ENCODE data around the gene CEP76. TPM values are rescaled to one million over a fixed set of nuclear protein-coding genes. Genes with fewer than 3 reads are reported as not detected.
A peak's percentile ranks its signal among the peaks of the same experiment; 100 is the strongest.

The CEP76 gene, protein sequence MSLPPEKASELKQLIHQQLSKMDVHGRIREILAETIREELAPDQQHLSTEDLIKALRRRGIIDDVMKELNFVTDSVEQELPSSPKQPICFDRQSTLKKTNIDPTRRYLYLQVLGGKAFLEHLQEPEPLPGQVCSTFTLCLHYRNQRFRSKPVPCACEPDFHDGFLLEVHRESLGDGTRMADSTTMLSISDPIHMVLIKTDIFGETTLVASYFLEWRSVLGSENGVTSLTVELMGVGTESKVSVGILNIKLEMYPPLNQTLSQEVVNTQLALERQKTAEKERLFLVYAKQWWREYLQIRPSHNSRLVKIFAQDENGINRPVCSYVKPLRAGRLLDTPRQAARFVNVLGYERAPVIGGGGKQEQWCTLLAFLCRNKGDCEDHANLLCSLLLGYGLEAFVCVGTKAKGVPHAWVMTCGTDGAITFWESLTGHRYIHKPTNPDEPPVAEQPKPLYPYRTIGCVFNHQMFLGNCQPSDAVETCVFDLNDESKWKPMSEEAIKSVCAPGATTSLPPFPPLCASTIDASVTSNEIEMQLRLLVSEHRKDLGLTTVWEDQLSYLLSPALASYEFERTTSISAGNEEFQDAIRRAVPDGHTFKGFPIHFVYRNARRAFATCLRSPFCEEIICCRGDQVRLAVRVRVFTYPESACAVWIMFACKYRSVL
- total RNA-seq (10 to 100 TPM in 3 of 5 experiments, 1 to 10 TPM in 2; 6.9 to 13.2 (median 11.1) TPM), polyA plus RNA-seq (1 to 10 TPM; 8.3 to 9.4 TPM), total RNA-seq (11.2 reads per million, percentile 38 among the genes with 10 or more reads in this experiment)

DNA sequence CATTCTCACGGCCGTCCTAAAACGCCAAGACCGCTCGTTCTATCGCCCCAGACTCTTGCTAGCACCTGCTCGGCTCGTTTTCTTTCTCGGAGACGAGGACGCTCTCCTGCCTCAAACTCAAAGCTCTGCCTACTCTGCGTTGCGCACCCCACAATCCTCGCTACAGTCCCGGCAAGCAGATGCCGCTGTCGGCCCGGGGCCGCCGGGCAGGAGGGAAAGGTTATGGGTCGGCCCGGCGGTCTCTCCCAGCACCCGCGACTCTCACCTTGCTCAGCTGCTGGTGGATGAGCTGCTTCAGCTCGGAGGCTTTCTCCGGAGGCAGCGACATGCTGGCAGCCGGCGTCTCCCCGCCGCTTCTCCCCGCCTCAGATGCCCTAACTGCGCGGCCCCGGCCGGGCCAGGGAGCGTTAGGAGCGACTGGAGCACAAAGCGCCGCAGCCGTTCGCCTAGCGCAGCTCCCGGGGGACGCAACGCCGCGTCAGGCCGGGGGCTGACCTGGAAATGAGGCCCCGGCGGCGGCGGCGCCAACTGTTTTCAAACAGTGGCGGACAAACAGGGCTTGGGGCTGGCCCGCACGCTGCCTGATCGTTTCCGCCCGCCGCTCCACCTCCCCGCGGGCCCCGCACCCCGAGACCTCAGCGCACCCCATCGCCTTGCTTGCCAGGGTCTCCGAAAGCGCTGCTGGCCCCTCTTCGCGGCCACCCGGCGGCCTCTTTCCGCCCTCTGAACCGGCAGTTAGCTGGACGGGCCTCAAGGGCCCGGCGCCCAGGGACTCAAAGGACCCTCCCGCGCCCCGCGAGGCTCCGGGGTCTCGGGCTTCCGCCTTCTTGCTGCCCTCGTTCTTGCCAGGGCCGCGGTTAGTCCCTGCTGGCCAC is at the start of gene CEP76, which contains the start of gene PSMG2:
CEP76 (minus strand) TSS at position 503 of the 875 bp plus-strand sequence; CDS start at position 328, 175 bp downstream.
PSMG2 (plus strand) TSS at position 822 of the 875 bp plus-strand sequence. CDS start 66 bp downstream, outside the sequence.
- Mint-ChIP-seq H3K36me3 (peaks cover 0 to 15% (median 10%) of the 10 kb centered on the region in 5 donors), H3K9me3 (no peaks in the 10 kb centered on the region), H3K4me3 (peak within 1 kb of the TSS; percentile 92 to 99 (median 98)), H3K4me1 (peaks cover 36 to 63% (median 50%) of the 10 kb centered on the region in 7 donors), H3K27me3 (no peaks in the 10 kb centered on the region), H3K27ac (peak within 1 kb of the TSS; percentile 91 to 100 (median 96))
- ChIA-PET POLR2A (interaction anchor here (0.8 to 2.8 kb wide), 9 partner anchors 9 to 852 kb away, joined by 3 to 15 read pairs (median 5); partner anchors contain the start of genes AFG3L2, PTPN2 and SEH1L), CTCF (interaction anchor here (0.5 to 1.5 kb wide), 4 partner anchors 18 to 374 kb away, joined by 3 to 4 read pairs (median 4); no protein-coding TSS in a partner anchor)
- H3K9me3 ChIP-seq (ENCODE audit: control insufficient read depth in 2 of 3, low read length in 3 of 3), result no peaks in the 10 kb centered on the region
- H3K36me3 ChIP-seq (ENCODE audit: control insufficient read depth in 2 of 3, insufficient read depth in 3 of 3, low read length in 3 of 3), result peaks cover 4 to 28% (median 5%) of the 10 kb centered on the region in 3 experiments
- no peaks in the 10 kb centered on the region for H3K27me3 ChIP-seq (ENCODE audit: control insufficient read depth in 2 of 2, insufficient read depth in 2 of 2, low read length in 2 of 2)
- DNase-seq (peak; percentile 77 to 88 (median 84)), ATAC-seq (peak; percentile 89)
- H3K4me1 ChIP-seq (ENCODE audit: control insufficient read depth in 2 of 2, insufficient read depth in 2 of 2, low read length in 2 of 2), result peaks cover 17 to 20% of the 10 kb centered on the region in 2 donors
- peak within 1 kb of the TSS; percentile 96 for H3K27ac ChIP-seq (ENCODE audit: low read depth, low read length)
- peak within 1 kb of the TSS; percentile 97 for H3K4me3 ChIP-seq (ENCODE audit: low read length)
- intact Hi-C loops (cut with micrococcal nuclease), result loop anchor here (1.0 to 10.0 kb wide), 17 partner anchors 8 to 1022 kb away; partner anchors contain the start of genes AFG3L2 (in 2 of the 2), CEP192 (in 2 of the 2), IMPA2 (in 2 of the 2) and CHMP1B (in 1 of the 2)

DNA sequence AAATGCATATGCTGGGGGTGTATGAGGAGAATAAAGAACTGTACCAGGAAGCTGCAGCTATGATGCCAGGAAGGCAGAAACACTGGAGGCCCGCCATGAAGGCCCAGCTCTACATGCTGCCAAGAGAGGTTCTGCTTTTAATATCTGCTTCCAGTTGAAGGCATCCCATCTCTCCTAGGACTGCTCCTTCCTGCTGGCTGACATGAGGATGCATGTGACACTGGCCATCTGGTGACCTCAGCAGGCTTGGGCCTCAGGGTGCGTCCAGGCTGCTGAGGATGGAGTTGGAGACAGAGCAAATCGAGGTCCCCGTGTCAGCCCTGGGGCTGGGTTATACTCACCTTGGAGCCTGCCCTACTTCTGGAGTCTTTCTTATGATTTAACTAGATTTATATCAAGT is 49.4 kb upstream of the CEP76 start:
- peaks cover 0 to 4% (median 3%) of the 10 kb centered on the region in 5 donors for H3K36me3 Mint-ChIP-seq
- no peaks in the 10 kb centered on the region for H3K27me3 ChIP-seq (ENCODE audit: control insufficient read depth in 2 of 2, insufficient read depth in 2 of 2, low read length in 2 of 2)
- no peak for DNase-seq
- peaks cover 0 to 2% (median 0%) of the 10 kb centered on the region in 11 donors for H3K9me3 Mint-ChIP-seq
- H3K27ac ChIP-seq (ENCODE audit: low read depth, low read length), result no peak overlapping the region
- H3K27me3 Mint-ChIP-seq, result no peaks in the 10 kb centered on the region
- H3K4me3 ChIP-seq (ENCODE audit: low read length), result no peak overlapping the region
- H3K4me1 Mint-ChIP-seq, result peaks cover 5 to 34% (median 23%) of the 10 kb centered on the region in 7 donors
- H3K4me1 ChIP-seq (ENCODE audit: control insufficient read depth in 2 of 2, insufficient read depth in 2 of 2, low read length in 2 of 2), result peaks cover 0 to 9% of the 10 kb centered on the region in 2 donors
- H3K9me3 ChIP-seq (ENCODE audit: control insufficient read depth in 2 of 3, low read length in 3 of 3), result no peaks in the 10 kb centered on the region
- H3K27ac Mint-ChIP-seq, result no peak overlapping the region
- ATAC-seq, result no peak
- ChIA-PET POLR2A (no interaction called here), CTCF (interaction anchor here (0.7 kb wide), 1 partner anchor 8 kb away, joined by 3 read pairs; no protein-coding TSS in a partner anchor)
- intact Hi-C loops (cut with micrococcal nuclease), result no loop called here
- no peak overlapping the region for H3K4me3 Mint-ChIP-seq
- no peaks in the 10 kb centered on the region for H3K36me3 ChIP-seq (ENCODE audit: control insufficient read depth in 2 of 3, insufficient read depth in 3 of 3, low read length in 3 of 3)

DNA sequence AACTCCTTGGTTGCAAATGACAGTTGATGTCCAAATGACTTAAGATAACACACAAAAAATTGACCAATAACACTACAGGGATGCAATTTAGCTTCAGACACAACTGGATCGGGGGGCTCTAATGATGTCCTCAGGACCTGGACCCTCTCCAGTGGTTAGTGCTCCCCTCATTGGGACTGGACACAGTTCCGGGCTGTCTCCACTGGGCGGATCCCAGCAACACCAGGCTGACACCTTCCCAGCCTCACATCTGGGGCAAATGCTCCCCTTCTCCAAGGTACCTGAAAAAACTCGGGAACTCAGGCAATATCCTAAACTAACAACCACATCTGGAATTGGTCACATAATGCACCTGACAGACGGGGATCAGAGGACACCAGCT is 49.0 kb upstream of the CEP76 start:
- ChIA-PET CTCF (no interaction called here), POLR2A (no interaction called here)
- Histone ChIP-seq H3K27me3 (ENCODE audit: control insufficient read depth in 2 of 2, insufficient read depth in 2 of 2, low read length in 2 of 2) (no peaks in the 10 kb centered on the region), H3K9me3 (ENCODE audit: control insufficient read depth in 2 of 3, low read length in 3 of 3) (no peaks in the 10 kb centered on the region), H3K27ac (ENCODE audit: low read depth, low read length) (no peak overlapping the region), H3K4me1 (ENCODE audit: control insufficient read depth in 2 of 2, insufficient read depth in 2 of 2, low read length in 2 of 2) (peaks cover 0 to 9% of the 10 kb centered on the region in 2 donors), H3K36me3 (ENCODE audit: control insufficient read depth in 2 of 3, insufficient read depth in 3 of 3, low read length in 3 of 3) (no peaks in the 10 kb centered on the region), H3K4me3 (ENCODE audit: low read length) (no peak overlapping the region)
- no peaks in the 10 kb centered on the region for H3K27me3 Mint-ChIP-seq
- ATAC-seq (no peak), DNase-seq (no peak)
- H3K27ac Mint-ChIP-seq, result no peak overlapping the region
- peaks cover 0 to under 1% (median 0%) of the 10 kb centered on the region in 11 donors for H3K9me3 Mint-ChIP-seq
- peaks cover 5 to 34% (median 23%) of the 10 kb centered on the region in 7 donors for H3K4me1 Mint-ChIP-seq
- peaks cover 0 to 3% (median under 1%) of the 10 kb centered on the region in 5 donors for H3K36me3 Mint-ChIP-seq
- intact Hi-C loops (cut with micrococcal nuclease), result no loop called here
- no peak overlapping the region for H3K4me3 Mint-ChIP-seq

DNA sequence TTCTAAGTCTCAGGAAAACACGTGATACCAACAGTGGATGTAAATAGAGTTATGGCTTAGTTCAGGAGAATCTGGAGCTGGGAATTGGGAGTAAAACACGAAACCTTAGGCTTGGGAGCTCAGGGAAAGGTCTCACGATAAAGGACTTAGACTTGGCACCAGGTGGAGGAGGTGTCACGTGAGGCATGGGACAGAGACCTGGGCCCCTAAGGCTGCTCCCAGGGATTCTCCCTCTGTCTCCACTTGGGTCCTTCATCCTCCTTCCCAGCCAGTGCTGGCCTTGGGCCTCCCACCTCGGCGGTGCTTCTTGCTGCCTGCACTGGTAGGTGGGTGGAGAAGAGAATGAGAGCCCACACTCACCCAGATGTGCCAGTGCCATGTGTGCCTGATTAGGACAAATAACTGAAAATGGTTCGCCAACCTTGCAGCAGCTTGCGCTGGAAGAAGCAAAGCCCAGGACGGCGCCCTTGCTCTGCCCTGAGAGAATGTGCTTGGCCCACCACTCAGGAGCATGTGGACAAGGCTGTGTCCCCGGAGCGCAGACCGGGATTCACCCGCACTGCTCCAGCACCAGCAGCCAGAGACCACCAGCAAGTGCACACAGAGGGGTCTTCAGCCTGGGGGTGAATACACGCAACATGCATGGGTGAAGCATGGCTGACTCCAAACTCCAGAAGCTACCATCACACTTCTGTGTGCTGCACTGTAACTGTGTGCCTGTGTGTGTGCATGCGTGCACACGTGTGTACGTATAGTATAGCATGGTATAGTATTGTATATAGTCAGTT is 48.4 kb upstream of the CEP76 start:
- H3K27me3 Mint-ChIP-seq, result no peaks in the 10 kb centered on the region
- H3K9me3 Mint-ChIP-seq, result no peaks in the 10 kb centered on the region
- ATAC-seq (no peak), DNase-seq (no peak)
- ChIA-PET POLR2A (no interaction called here), CTCF (no interaction called here)
- peak overlapping the region in 7 of 9 donors; percentile 48 to 90 (median 75) for H3K27ac Mint-ChIP-seq
- H3K4me3 Mint-ChIP-seq, result peak overlapping the region in 5 of 10 donors; percentile 33 to 72 (median 68)
- Histone ChIP-seq H3K27ac (ENCODE audit: low read depth, low read length) (no peak overlapping the region), H3K4me3 (ENCODE audit: low read length) (no peak overlapping the region), H3K27me3 (ENCODE audit: control insufficient read depth in 2 of 2, insufficient read depth in 2 of 2, low read length in 2 of 2) (no peaks in the 10 kb centered on the region), H3K36me3 (ENCODE audit: control insufficient read depth in 2 of 3, insufficient read depth in 3 of 3, low read length in 3 of 3) (no peaks in the 10 kb centered on the region), H3K9me3 (ENCODE audit: control insufficient read depth in 2 of 3, low read length in 3 of 3) (no peaks in the 10 kb centered on the region), H3K4me1 (ENCODE audit: control insufficient read depth in 2 of 2, insufficient read depth in 2 of 2, low read length in 2 of 2) (peaks cover 0 to 9% of the 10 kb centered on the region in 2 donors)
- intact Hi-C loops (cut with micrococcal nuclease), result no loop called here
- peaks cover 0 to 3% (median 0%) of the 10 kb centered on the region in 5 donors for H3K36me3 Mint-ChIP-seq
- H3K4me1 Mint-ChIP-seq, result peaks cover 5 to 34% (median 23%) of the 10 kb centered on the region in 7 donors

DNA sequence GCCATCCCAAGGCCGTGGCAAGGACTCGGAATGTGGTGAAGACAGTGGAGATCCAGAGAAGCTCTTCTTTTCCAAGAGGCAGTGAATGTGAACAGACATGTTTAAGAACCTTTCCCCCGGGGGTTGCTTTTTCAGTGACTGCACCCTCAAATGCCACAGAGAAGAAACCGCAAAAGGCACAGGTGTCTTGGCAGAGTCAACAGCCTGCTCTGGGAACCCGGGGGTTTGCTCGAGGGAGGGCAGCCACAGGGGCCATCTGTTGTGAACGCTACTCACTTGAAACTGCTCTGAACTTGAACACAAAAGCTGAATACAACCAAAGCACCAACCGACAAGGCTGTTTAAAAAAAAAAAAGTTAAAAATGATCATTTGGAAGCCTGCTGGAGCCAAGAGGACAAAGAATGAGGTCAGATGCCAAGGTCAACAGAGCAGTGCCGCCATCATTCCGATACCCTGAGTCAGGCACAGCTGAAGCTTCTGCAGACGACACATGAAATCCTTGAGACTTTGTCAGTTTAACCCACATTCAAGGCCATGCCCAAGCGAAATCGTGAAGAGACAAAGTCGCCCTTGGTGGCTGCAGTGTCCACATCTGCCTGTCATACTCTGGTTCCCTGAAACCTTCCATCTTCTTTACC is 47.7 kb upstream of the CEP76 start:
- ATAC-seq (no peak), DNase-seq (peak in 7 of 9 donors; percentile 16 to 45 (median 32))
- no peaks in the 10 kb centered on the region for H3K36me3 ChIP-seq (ENCODE audit: control insufficient read depth in 2 of 3, insufficient read depth in 3 of 3, low read length in 3 of 3)
- Mint-ChIP-seq H3K27me3 (no peaks in the 10 kb centered on the region), H3K27ac (peak overlapping the region; percentile 35 to 90 (median 72)), H3K4me3 (peak overlapping the region; percentile 18 to 72 (median 63)), H3K36me3 (peaks cover 0 to 3% (median 0%) of the 10 kb centered on the region in 5 donors), H3K9me3 (no peaks in the 10 kb centered on the region), H3K4me1 (peaks cover 5 to 34% (median 23%) of the 10 kb centered on the region in 7 donors)
- H3K27me3 ChIP-seq (ENCODE audit: control insufficient read depth in 2 of 2, insufficient read depth in 2 of 2, low read length in 2 of 2), result no peaks in the 10 kb centered on the region
- peaks cover 0 to 9% of the 10 kb centered on the region in 2 donors for H3K4me1 ChIP-seq (ENCODE audit: control insufficient read depth in 2 of 2, insufficient read depth in 2 of 2, low read length in 2 of 2)
- H3K4me3 ChIP-seq (ENCODE audit: low read length), result no peak overlapping the region
- H3K27ac ChIP-seq (ENCODE audit: low read depth, low read length), result no peak overlapping the region
- intact Hi-C loops (cut with micrococcal nuclease), result no loop called here
- ChIA-PET POLR2A (no interaction called here), CTCF (interaction anchor here (0.5 kb wide), 1 partner anchor 17 kb away, joined by 3 read pairs; no protein-coding TSS in a partner anchor)
- H3K9me3 ChIP-seq (ENCODE audit: control insufficient read depth in 2 of 3, low read length in 3 of 3), result no peaks in the 10 kb centered on the region
